IPS DF 6.9 (cell line): ENCODE results near the gene INPP5D.

Source experiments
- DNase-seq: peaks from one replicate; pipeline ENCODE4 v3.0.0-alpha.2; 2013; ENCODE audit warnings: low read depth, low spot score
- H3K27ac ChIP-seq: one replicate; pipeline ENCODE4 v1.5.1; 2013; ENCODE audit warnings: low read length, control low read depth
- H3K27me3 ChIP-seq: 2 replicates; pipeline ENCODE4 v1.6.1; 2013; ENCODE audit warnings: mild to moderate bottlenecking, low read length; ENCODE audit not compliant: control insufficient read depth, insufficient read depth
- H3K36me3 ChIP-seq: 2 replicates; pipeline ENCODE4 v1.6.1; 2013; ENCODE audit warnings: low read length; ENCODE audit not compliant: control insufficient read depth, insufficient read depth
- H3K4me1 ChIP-seq: 2 replicates; pipeline ENCODE4 v1.6.1; 2013; ENCODE audit warnings: low read length; ENCODE audit not compliant: control insufficient read depth, insufficient read depth
- H3K4me3 ChIP-seq: 2 replicates; pipeline ENCODE4 v1.5.1; 2013; ENCODE audit warnings: mild to moderate bottlenecking, low read length
- H3K9me3 ChIP-seq: 2 replicates; pipeline ENCODE4 v1.6.1; 2013; ENCODE audit warnings: low read length, inconsistent platforms; ENCODE audit not compliant: control insufficient read depth, insufficient read depth
- WGBS: extraction: QIAGEN DNeasy Blood & Tissue Kit; methylation state at CpG from one replicate; pipeline ENCODE4 v1.1.7; 2013; ENCODE audit warnings: mixed read lengths, missing lambda C conversion rate; ENCODE audit not compliant: insufficient read length, insufficient coverage; 5-methylcytosine and 5-hydroxymethylcytosine counted together

Gene INPP5D

DNA sequence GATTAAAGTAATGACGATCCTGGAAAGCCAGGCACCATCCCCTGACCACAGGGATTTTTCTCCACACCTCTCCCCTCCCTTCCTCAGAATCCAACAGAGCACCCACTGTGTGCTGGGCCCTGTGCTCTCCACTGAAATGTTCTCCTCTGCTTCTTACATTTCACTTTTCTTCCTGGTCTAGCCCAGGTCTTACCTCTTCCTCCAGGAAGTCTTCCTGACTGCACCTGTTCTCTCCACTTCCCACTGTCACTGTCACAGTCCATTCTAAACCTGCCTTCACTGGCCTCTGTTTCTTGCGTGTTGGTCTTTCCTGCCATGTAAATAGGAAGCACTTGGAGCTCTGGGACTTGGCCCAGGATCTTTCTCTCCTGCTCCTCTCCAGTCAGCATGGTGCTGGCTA lies 39.7 kb upstream of the INPP5D start:
- no peaks in the 10 kb centered on the region for H3K27me3 ChIP-seq
- no peaks in the 10 kb centered on the region for H3K4me1 ChIP-seq
- no CpG with 5 or more reads among the region's 2 CpGs for WGBS
- no peaks in the 10 kb centered on the region for H3K36me3 ChIP-seq
- H3K9me3 ChIP-seq = no peaks in the 10 kb centered on the region
- no peak overlapping the region for H3K4me3 ChIP-seq
- DNase-seq = no peak
- H3K27ac ChIP-seq = no peak overlapping the region

DNA sequence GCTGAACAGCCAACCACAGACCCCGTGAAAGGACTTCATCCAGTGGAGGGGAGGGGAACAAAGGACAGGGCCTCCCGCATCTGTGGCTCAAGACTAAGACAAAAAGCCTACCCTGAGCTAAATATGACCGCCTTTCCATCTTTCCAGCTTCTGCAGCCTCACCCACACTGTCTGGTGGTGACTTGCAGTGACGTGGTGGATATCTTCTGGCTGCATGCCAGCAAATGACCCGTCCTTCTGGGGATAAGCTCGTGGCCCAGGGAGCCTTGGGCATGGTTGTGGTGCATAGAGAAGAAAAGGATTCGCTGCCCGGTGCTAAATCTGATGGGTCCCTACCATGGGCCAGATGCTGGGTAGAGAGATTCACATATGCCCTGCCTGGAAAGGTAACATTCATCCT lies 38.4 kb upstream of the INPP5D start:
- no peak for DNase-seq

GRCh38 chr2:233022561-233022960 lies 37.6 kb upstream of the INPP5D start:
- Histone ChIP-seq H3K4me1 (no peaks in the 10 kb centered on the region), H3K27me3 (no peaks in the 10 kb centered on the region), H3K36me3 (no peaks in the 10 kb centered on the region), H3K4me3 (no peak overlapping the region), H3K27ac (no peak overlapping the region), H3K9me3 (no peaks in the 10 kb centered on the region)
- no CpG with 5 or more reads among the region's 8 CpGs for whole genome bisulfite sequencing
- no peak for DNase-seq

More for the DNA sequence above, 38.4 kb upstream of the INPP5D start:
- Histone ChIP-seq H3K36me3 (no peaks in the 10 kb centered on the region), H3K27ac (no peak overlapping the region), H3K4me3 (no peak overlapping the region), H3K4me1 (no peaks in the 10 kb centered on the region), H3K9me3 (no peaks in the 10 kb centered on the region), H3K27me3 (no peaks in the 10 kb centered on the region)
- WGBS = no CpG with 5 or more reads among the region's 8 CpGs

DNA sequence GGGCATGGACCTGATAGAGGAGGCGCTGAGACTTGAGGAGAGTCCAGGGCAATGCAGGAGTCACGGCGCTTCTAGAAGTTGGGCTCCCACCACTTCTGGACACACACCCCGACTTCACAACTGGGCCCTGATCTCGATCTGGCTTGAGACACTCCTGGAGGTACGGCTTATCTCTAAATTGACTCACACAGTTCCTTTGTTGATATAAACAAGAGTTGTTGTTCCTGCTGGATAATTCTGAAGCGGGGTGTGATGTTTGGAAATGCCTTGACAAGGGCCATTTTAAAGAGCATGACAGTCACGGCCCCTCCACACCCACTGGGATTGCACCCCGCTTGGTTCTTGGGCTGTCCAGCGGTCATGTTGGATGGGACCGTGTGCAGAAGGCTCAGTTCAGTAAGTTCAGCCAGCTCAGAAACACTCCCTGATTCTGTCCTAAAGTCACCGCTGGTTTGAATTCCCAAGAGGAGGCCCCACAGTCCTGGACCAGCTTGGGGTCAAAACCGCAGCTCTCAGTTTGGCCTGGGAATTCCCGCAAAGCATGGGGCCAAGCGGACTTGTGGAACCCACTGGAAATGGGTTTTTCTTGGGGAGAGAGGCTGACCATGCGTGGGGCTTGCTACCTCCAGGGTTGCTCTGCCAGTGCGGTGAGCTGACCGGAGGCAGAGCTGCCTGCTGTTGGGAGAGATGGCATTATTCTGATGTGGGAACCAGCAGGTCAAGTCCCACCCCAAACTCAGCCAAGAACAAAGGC lies 37.0 kb upstream of the INPP5D start:
- Histone ChIP-seq H3K36me3 (no peaks in the 10 kb centered on the region), H3K27me3 (no peaks in the 10 kb centered on the region), H3K4me3 (no peak overlapping the region), H3K4me1 (no peaks in the 10 kb centered on the region), H3K27ac (no peak overlapping the region), H3K9me3 (no peaks in the 10 kb centered on the region)
- no CpG with 5 or more reads among the region's 18 CpGs for WGBS
- DNase-seq = no peak

GRCh38 chr2:233023761-233024410 lies 36.3 kb upstream of the INPP5D start:
- Histone ChIP-seq H3K9me3 (no peaks in the 10 kb centered on the region), H3K36me3 (no peaks in the 10 kb centered on the region), H3K27ac (no peak overlapping the region), H3K27me3 (no peaks in the 10 kb centered on the region), H3K4me1 (no peaks in the 10 kb centered on the region), H3K4me3 (no peak overlapping the region)
- DNase-seq = no peak
- no CpG with 5 or more reads among the region's 14 CpGs for WGBS

- Histone ChIP-seq H3K27me3 (no peaks in the 10 kb centered on the region), H3K4me3 (no peak overlapping the region), H3K27ac (no peak overlapping the region), H3K36me3 (no peaks in the 10 kb centered on the region), H3K4me1 (no peaks in the 10 kb centered on the region), H3K9me3 (no peaks in the 10 kb centered on the region)
- WGBS = no CpG with 5 or more reads among the region's 7 CpGs
- DNase-seq = no peak
Measured at GRCh38 chr2:233025706-233026105, 34.4 kb upstream of the INPP5D start.

GRCh38 chr2:233026198-233026813 lies 33.8 kb upstream of the INPP5D start:
- no CpG with 5 or more reads among the region's 4 CpGs for WGBS
- Histone ChIP-seq H3K4me3 (no peak overlapping the region), H3K27ac (no peak overlapping the region), H3K27me3 (no peaks in the 10 kb centered on the region), H3K4me1 (no peaks in the 10 kb centered on the region), H3K36me3 (no peaks in the 10 kb centered on the region), H3K9me3 (no peaks in the 10 kb centered on the region)
- no peak for DNase-seq

DNA sequence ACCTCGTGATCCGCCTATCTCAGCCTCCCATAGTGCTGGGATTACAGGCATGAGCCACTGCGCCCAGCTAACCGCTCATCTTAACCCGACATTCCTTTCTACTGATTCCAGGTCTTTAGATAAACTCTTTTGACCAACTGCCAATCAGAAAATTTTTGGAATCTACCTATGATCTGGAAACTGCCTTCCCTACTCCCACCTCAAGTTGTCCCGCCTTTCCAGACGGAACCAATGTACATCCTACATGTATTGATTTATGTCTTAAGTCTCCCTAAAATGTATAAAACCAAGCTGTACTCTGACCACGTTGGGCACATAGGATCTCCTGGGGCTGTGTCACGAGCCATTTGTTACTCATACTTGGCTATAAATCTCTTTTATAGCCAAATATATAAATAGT lies 30.8 kb upstream of the INPP5D start:
- DNase-seq = no peak
- Histone ChIP-seq H3K9me3 (no peaks in the 10 kb centered on the region), H3K36me3 (no peaks in the 10 kb centered on the region), H3K4me1 (no peaks in the 10 kb centered on the region), H3K27ac (no peak overlapping the region), H3K27me3 (no peaks in the 10 kb centered on the region), H3K4me3 (no peak overlapping the region)
- no CpG with 5 or more reads among the region's 9 CpGs for WGBS

- no CpG with 5 or more reads among the region's 27 CpGs for WGBS
- no peaks in the 10 kb centered on the region for H3K4me1 ChIP-seq
- DNase-seq = no peak
- no peak overlapping the region for H3K4me3 ChIP-seq
- H3K9me3 ChIP-seq = no peaks in the 10 kb centered on the region
- no peak overlapping the region for H3K27ac ChIP-seq
- no peaks in the 10 kb centered on the region for H3K27me3 ChIP-seq
- no peaks in the 10 kb centered on the region for H3K36me3 ChIP-seq
Measured at GRCh38 chr2:233031556-233032500, 28.3 kb upstream of the INPP5D start.
